ENCODE results near the gene GRM4. TPM values are rescaled to one million over a fixed set of nuclear protein-coding genes. Genes with fewer than 3 reads are reported as not detected.
A peak's percentile ranks its signal among the peaks of the same experiment; 100 is the strongest.
"Not testable (repeated sequence)": the region's sequence is repeated elsewhere in the genome, so short reads cannot be mapped to it uniquely, and the experiment has no call there.

The GRM4 gene
- total RNA-seq, 1 donor from 2014 or later = 0.29 TPM

DNA sequence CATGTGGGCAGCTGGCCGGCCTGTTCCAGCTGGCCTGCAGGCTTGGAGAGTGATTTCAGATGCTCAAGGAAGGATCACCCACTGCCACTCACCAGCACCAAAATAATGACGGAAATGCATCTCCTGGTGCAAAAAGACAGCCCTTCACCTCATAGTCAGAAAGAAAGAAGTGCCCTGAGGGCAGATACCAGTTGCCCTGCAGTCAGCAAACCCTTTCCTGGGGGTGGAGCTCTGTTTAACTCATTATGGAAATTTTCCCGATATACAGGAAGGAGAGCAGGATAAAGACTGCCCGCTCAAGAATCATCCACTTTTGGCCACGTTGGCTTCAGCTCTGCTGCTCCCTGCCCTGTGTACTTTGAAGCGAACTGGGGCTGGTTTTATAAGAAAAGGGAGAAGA is 127.9 kb downstream of the GRM4 start:
- H3K4me3 ChIP-seq = no peak overlapping the region
- no peak for ATAC-seq

DNA sequence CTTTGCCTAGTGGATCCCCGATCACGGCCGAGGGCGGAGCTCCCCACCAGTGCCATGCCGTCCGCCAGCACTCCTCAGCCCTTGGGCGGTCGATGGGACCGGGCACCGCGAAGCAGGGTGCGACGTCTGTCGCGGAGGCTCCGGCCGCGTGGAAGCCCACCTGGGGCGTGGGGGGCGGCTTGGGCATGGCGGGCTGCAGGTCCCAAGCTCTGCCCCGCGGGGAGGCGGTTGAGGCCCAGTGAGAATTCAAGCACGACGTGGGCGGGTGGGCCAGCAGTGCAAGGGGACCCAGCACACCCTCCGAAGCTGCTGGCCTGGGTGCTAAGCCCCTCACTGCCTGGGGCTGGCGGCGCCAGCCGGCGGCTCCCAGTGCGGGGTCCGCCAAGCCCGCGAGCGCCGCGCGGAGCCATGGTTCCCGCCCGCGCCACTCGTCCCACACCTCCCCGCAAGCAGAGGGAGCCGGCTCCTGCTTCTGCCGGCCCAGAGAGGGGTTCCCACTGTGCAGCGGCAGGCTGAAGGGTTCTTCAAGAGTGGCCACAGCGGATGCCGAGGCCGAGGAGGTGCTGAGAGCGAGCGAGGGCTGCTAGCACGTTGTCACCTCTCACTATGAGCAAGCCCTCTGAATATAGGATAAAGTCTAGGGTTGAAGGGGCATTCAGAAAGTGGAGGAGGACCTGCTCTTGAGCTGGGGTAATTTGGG is 128.6 kb downstream of the GRM4 start:
- no peaks in the 10 kb centered on the region for H3K27me3 ChIP-seq
- TF ChIP-seq, protein P1, sequence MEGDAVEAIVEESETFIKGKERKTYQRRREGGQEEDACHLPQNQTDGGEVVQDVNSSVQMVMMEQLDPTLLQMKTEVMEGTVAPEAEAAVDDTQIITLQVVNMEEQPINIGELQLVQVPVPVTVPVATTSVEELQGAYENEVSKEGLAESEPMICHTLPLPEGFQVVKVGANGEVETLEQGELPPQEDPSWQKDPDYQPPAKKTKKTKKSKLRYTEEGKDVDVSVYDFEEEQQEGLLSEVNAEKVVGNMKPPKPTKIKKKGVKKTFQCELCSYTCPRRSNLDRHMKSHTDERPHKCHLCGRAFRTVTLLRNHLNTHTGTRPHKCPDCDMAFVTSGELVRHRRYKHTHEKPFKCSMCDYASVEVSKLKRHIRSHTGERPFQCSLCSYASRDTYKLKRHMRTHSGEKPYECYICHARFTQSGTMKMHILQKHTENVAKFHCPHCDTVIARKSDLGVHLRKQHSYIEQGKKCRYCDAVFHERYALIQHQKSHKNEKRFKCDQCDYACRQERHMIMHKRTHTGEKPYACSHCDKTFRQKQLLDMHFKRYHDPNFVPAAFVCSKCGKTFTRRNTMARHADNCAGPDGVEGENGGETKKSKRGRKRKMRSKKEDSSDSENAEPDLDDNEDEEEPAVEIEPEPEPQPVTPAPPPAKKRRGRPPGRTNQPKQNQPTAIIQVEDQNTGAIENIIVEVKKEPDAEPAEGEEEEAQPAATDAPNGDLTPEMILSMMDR (IDR thresholded peaks at IDR 0.05) = no peak
- DNase-seq = no peak
- H3K36me3 ChIP-seq = no peaks in the 10 kb centered on the region
- H3K4me1 ChIP-seq = no peaks in the 10 kb centered on the region
- no peak overlapping the region for H3K4me3 ChIP-seq
- ATAC-seq = no peak
- H3K9me3 ChIP-seq = no peaks in the 10 kb centered on the region
- intact Hi-C loops (cut with DNase I) = no loop called here
- no peak overlapping the region for H3K27ac ChIP-seq

More for the DNA sequence above, 127.9 kb downstream of the GRM4 start:
- intact Hi-C loops (cut with DNase I) = no loop called here
- H3K36me3 ChIP-seq = no peaks in the 10 kb centered on the region
- TF ChIP-seq, protein P1 (IDR thresholded peaks at IDR 0.05) = no peak
- no peak overlapping the region for H3K27ac ChIP-seq
- H3K27me3 ChIP-seq = peaks cover 3% of the 10 kb centered on the region
- no peaks in the 10 kb centered on the region for H3K4me1 ChIP-seq
- DNase-seq = no peak
- no peaks in the 10 kb centered on the region for H3K9me3 ChIP-seq

DNA sequence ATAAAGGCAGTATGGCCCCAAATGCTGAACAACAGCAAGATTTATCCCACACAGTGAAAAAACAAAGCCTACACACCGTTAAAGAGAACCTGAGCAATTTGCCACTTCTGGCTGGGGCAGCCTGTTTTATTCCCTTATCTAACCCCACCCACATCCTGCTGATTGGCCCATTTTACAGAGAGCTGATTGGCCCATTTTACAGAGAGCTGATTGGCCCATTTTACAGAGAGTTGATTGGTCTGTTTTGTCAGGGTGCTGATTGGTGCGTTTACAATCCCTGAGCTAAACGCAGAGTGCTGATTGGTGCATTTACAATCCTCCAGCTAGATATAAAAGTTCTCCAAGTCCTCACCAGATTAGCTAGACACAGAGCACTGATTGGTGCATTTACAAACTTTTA is 129.3 kb downstream of the GRM4 start:
- intact Hi-C loops (cut with DNase I); H3K27ac ChIP-seq: not testable (repeated sequence)

DNA sequence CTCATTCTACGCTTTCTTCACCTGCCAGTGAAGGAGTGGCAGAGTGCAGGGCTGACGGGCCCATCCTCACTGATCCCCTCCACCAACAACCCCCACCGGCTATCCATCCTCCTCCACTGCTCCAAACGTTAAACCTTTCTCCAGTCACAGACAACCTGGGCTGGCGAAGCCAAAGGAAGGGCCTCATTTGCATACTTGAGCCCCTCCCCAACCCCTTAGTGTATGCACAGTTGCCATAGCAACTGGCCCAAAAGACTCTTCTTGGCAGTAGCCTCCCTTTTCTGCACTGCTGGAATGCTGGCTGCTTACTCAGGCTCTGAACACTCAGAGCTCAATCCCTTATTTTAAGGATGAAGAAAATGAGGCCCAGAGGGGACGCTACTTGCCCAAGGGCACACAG is 130.3 kb downstream of the GRM4 start:
- H3K4me1 ChIP-seq = no peaks in the 10 kb centered on the region
- H3K4me3 ChIP-seq = no peak overlapping the region
- H3K36me3 ChIP-seq = no peaks in the 10 kb centered on the region
- H3K27me3 ChIP-seq = no peaks in the 10 kb centered on the region
- intact Hi-C loops (cut with DNase I) = no loop called here
- no peak for ATAC-seq
- TF ChIP-seq, protein P1 (IDR thresholded peaks at IDR 0.05) = no peak
- H3K9me3 ChIP-seq = no peaks in the 10 kb centered on the region
- no peak for DNase-seq
- H3K27ac ChIP-seq = no peak overlapping the region

More for the DNA sequence above, 129.3 kb downstream of the GRM4 start:
- H3K27me3 ChIP-seq, ATAC-seq, H3K4me1 ChIP-seq, H3K4me3 ChIP-seq, DNase-seq, H3K36me3 ChIP-seq, H3K9me3 ChIP-seq: not testable (repeated sequence)

DNA sequence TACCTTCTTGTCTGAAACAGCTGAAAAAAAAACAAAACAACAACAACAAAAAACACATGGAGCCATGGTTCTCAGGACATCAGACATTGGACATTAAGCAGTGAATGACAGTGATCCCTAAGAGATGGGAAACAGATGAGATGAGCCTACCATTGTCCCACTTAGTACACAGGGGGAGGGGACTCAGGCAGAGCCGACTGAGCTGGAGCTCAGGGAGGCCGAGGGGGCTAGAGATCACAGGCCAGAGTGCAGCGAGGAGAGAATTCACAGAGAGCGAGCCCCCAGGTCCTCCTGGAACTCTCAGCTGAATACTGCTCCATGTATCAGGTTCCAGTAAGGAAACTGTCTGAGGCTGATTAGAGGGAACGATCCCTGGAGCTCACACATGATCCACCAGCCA is 134.6 kb downstream of the GRM4 start:
- TF ChIP-seq, protein P1 (IDR thresholded peaks at IDR 0.05) = no peak
- Histone ChIP-seq H3K4me1 (no peaks in the 10 kb centered on the region), H3K9me3 (no peaks in the 10 kb centered on the region), H3K27ac (no peak overlapping the region), H3K4me3 (no peak overlapping the region), H3K36me3 (no peaks in the 10 kb centered on the region), H3K27me3 (no peaks in the 10 kb centered on the region)
- ATAC-seq (no peak), DNase-seq (no peak)
- intact Hi-C loops (cut with DNase I) = no loop called here

DNA sequence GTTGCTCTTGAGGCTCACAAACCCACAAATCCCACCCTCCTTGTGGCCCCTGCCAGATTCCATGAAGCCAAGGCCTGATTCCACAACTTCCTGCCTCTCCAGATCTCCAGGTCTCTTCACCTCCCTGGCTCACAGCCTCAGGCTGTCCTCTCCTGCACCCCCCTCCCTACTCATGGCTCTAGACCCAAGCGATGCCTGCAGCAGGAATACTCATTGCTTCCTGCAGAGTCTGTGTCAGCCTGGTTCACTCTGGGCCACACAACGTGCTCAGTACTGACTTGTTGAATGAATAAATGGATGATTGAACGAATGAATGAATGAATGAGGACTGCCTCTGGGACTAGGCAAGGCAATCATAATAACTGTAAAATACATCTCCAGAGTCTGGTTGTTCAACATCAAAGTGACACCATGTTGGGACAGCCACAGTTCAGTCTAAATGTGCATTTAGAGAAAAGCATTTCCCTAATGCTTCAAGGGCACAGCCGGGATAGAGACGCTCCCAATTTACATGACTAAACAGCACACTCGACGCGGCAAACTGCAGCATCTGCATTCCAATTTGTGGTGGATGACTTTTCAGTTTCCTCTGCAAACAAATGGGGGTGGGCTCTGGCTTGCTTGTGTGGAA is 139.9 kb downstream of the GRM4 start:
- no peaks in the 10 kb centered on the region for H3K9me3 ChIP-seq
- intact Hi-C loops (cut with DNase I) = no loop called here
- ATAC-seq (no peak), DNase-seq (peak; percentile 27)
- no peaks in the 10 kb centered on the region for H3K27me3 ChIP-seq
- H3K36me3 ChIP-seq = no peaks in the 10 kb centered on the region
- TF ChIP-seq, protein P1 (IDR thresholded peaks at IDR 0.05) = no peak
- H3K4me1 ChIP-seq = no peaks in the 10 kb centered on the region
- H3K4me3 ChIP-seq = no peak overlapping the region
- H3K27ac ChIP-seq = no peak overlapping the region

Measured in upper lobe of right lung (tissue), 1 donor.